NCI-H128 (cell line): Measurements from ENCODE around the gene CDSN.
A peak's percentile ranks its signal among the peaks of the same experiment; 100 is the strongest.

Experiments
- DNase-seq: peaks from one replicate; lab custom pipeline; 2025; ENCODE audit not compliant: unreplicated experiment; lab: John Stamatoyannopoulos, UW

The CDSN gene

DNA sequence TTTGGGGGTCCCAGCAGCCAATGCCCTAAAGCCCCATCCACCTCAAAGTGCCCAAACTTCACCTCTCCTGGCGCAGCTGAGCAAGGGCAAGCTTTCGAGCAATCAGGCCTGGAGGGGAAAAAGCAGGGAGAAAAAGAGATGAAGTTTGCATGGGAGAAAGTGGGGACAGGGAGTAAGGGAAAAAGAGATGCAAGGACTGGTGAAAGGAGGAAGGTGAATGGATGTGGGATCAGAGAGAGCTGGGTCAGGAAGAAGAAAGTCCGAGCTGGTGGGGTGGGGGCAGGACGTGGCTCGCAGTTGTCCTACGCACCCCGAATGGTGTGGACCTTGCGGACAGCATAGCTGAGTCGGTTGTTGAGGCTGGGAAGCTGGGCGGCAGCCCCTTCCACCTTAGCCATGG lies 25.1 kb upstream of the CDSN start:
- DNase-seq: no peak

GRCh38 chr6:31144970-31145340 lies 24.7 kb upstream of the CDSN start:
- DNase-seq: no peak

- DNase-seq: no peak
Measured at GRCh38 chr6:31144296-31144969, 24.2 kb upstream of the CDSN start.

DNA sequence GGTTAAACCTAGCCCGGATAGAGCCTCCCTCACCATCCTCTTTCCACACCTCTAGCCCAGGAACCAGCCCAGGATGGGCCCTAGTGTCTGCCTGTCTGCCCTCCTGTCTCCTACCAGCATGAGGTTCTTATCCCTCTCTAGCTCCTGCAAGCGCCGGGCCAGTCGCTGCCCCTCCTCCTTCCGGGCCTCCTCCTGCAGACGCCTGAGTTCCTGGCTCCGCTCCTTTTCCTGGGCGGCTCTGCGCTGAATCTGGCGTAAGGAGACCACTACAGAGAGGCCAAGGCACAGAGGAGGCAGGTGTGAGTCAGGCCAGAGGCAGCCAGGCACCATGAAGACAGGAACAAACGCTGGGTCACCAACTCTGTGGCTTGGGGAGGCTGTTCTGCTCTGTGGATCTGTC lies 22.9 kb upstream of the CDSN start:
- no peak for DNase-seq

- no peak for DNase-seq
Measured at GRCh38 chr6:31142361-31142761, 22.1 kb upstream of the CDSN start.

DNA sequence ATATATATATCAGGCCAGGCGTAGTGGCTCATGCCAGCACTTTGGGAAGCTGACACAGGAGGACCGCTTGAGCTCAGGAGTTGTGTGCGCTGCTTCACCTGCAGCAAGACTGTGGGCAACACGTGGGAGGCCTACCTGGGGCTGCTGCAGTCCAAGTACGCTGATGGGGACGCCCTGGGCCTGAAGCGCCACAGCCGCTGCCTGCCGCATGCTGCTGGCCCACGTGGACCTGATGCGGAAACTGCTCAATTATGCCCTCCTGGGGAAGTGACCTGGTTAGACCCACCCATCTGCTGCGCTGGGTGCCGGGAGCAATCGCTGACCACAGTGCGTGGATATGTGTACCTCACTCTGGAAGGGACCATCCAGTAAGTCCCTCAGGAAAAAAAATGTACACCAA lies 20.4 kb upstream of the CDSN start:
- no peak for DNase-seq

- DNase-seq: no peak
Measured at GRCh38 chr6:31139599-31139998, 19.4 kb upstream of the CDSN start.

DNA sequence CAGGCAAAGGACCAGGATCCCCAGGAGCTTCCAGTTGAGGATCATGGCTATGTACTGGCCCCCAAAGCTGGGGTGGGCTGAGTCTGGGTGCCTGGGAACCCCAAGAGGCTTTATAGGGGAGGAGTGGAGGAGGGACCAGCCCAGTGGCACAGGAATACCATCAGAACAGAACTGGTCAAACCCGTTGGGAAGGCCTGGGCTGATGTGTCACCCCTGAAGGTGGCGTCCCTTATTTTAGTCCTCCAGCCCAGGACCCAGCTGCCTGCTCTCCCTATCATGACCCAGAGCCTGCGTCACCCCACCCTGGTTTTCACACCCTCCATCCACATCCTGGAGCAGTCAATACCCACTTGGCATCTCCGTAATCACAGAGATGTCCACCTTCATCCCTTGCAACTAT lies 18.7 kb upstream of the CDSN start, which contains the start of gene PSORS1C2:
Gene PSORS1C2 (minus strand): TSS at position 85 of the 400 bp plus-strand sequence. CDS start 40 bp downstream, at position 45.
- DNase-seq: no peak

GRCh38 chr6:31135710-31136109 lies 15.5 kb upstream of the CDSN start:
- no peak for DNase-seq

GRCh38 chr6:31132806-31133205 lies 12.6 kb upstream of the CDSN start:
- no peak for DNase-seq

DNA sequence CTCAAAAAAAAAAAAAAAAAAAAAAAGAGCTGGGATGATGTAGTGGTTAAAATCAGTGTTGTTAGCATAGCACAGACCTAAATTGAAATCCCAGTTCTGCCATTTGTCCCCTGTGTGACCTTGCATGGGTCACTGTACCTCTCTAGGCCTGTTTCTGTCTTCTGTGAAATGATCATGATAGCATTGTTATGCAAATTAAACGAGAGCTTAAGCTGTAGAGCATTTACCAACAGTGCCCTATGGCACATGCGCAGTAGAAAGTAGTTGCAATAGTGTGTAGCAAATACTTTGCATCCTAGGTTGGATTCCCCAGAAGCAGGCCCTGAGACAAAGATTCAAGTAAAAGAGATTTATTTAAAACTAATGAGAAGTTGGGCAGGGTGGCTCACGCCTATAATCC lies 11.3 kb upstream of the CDSN start:
- DNase-seq: no peak

DNA sequence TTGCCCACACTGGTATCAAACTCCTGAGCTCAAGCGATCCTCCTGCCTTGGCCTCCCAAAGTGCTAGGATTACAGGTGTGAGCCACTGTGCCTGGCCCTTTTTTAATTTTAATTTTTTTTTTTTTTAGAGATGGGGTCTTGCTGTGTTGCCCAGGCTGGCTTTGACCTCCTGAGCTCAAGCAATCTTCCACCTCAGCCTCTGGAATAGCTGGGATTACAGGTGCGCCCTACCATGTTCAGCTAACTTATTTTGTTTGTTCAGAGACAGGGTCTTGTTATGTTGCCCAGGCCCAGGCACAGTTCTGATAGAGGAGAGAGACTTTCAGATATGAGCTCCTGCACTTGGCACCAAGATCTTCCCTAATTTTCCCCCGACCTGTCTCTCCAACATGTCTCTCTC lies 10.5 kb upstream of the CDSN start:
- no peak for DNase-seq

DNA sequence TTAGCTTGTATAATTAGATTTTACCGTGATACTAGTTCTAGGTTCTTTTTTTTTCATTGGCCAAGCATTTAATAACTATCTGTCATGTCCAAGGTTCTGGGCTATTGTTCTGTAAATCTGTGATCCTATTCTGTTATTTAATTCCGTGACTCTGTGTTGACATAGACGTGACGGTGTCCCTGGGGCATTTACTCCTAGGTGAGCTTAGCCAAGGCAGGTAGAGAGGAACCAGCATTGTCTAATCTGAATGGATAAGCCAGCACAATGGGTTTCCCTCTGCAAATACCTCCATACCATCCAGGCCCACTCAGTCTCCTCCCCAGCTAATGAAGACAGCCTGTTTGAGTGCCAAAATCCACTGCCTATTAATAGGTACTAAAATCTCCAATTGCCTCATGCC lies 8.9 kb upstream of the CDSN start:
- DNase-seq: no peak

DNA sequence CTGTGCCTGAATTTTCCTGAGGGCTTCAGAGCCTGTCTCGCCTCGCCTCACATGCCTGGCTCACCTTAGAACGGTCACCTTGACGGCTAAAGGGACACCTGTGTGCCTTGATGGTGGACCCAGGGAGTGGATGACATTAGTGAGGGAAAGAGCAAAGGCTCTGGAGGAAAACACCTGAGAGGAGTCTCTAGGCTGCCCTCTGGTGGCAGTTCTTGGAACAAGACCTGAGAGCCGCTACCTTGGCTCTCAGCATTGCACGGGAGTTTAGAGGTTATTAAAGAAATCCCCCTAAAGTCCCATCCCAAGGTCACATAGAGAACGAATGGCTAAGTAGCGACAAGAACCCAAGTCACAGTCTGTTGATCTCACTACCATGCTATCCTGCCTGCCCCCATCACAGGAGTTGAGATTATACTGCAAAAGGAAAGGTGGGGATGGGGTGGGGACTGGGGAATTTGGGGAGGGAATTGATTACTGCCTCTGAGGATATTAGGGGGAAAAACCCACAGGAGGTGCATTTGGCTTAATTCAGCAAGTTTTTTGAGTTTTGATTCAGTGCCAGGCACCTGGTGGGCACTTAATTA lies 7.9 kb upstream of the CDSN start:
- peak; percentile 30 for DNase-seq

DNA sequence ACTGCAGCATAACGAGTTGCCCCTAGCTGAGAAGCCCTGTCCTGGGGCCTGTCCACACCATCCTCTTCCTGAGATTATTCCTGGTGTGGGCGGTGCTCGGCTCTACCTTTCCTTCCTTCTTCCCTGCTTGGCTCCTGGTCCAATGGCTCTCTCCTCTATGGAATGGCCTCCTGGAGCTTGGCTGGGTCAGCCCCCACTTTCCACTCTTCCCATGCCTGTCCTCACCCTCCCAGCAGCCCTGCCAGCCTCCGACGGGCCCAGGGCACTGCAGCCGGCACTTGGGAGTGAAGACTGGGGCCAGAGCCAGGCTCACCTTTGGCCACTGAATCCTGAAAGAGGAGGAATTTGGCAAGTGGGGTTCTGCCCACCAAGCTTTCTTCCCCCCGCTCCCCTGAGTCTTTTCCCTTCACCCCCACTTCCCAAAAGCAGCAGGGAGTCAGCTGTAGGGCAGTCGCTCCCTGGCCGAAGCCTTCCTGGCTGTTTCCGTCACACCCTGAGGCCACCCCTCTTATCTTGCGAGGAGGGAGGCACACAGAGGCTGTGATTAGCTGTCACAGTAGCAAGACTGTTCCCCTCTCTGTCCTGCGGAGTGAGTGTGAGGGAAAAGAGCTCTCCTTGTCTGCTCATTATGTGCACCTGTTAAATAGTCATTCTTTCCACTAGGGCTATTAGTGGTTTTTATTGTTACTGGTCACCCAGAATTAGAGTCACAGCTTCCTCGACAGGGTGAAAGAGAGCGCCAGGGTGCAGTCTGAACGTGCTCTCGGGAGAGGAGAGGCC lies 6.3 kb upstream of the CDSN start:
- DNase-seq: no peak

DNA sequence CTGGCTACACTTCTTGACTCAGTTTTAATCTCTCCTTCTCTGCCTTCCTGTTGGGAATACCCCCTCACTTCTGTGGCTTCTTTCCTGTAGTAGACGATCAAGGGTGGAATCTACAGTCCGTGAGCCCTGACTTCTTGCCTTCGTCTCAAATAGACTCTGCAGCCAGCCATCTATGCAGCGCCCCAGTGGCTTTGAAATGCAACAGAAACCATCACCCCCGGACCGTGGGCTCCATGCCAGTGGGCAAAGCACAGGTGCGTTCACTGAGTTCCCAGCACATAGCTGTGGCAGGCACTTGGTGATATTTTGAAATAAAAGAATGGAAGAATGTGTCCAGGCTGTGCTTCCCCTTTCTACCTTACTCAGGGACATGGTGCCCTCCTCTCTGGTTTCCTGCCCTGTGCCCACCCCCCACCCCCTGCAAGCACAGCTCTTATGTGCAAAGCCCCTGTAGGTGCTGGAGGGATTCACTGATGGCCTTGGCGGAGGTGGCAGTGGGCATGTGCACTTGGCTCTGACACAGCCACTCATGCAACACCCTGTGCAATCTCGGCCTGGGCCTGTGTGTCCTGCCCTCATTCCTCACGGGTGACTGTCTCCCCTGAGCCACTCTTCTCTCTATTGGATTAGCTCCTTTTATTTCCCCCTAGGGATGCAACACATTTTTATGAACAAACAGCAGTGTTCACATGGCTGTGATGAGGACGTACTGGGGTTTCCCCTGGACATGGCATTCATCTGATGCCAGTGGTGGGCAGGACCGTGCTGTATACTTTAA lies 5.5 kb upstream of the CDSN start:
- DNase-seq: no peak

- no peak for DNase-seq
Measured at GRCh38 chr6:31125162-31125561, 4.9 kb upstream of the CDSN start.

GRCh38 chr6:31122791-31123706 lies 2.8 kb upstream of the CDSN start:
- no peak for DNase-seq

- DNase-seq: no peak
Measured at GRCh38 chr6:31121131-31121790, 1.0 kb upstream of the CDSN start.

- no peak for DNase-seq
Measured at GRCh38 chr6:31118178-31118577, 2.1 kb downstream of the CDSN start.
